OCI-LY3 (cell line): ENCODE results near the gene RFTN1.

Experiments used
- H2AFZ ChIP-seq: fragments of 200-600, 300-600 bp; shearing (Covaris generic); 2 replicates; pipeline ENCODE4 v1.6.0; 2014; ENCODE audit warnings: antibody characterized with exemption, low read depth, low read length
- H3K27ac ChIP-seq: fragments of 200-600, 300-600 bp; sonication (generic); 2 replicates; pipeline ENCODE4 v1.5.1; 2014; ENCODE audit warnings: mild to moderate bottlenecking, low read length, moderate library complexity, mixed read lengths
- H3K27me3 ChIP-seq: fragments of 200-600, 300-600 bp; sonication (generic); 2 replicates; pipeline ENCODE4 v1.6.1; 2014; ENCODE audit warnings: low read depth, low read length, mixed read lengths
- H3K36me3 ChIP-seq: fragments of 200-600, 300-600 bp; sonication (generic); replicated peaks from 2 replicates; pipeline ENCODE3; 2014; ENCODE audit warnings: low read depth, low read length, mixed read lengths
- H3K4me1 ChIP-seq: fragments of 300-600, 200-600 bp; sonication (generic); 2 replicates; pipeline ENCODE4 v1.6.1; 2014; ENCODE audit warnings: low read length, mixed read lengths
- H3K4me2 ChIP-seq: fragments of 200-600, 300-600 bp; sonication (generic); 2 replicates; pipeline ENCODE4 v1.6.1; 2014; ENCODE audit warnings: low read length, mixed read lengths
- H3K4me3 ChIP-seq: fragments of 300-600, 200-600 bp; sonication (generic); 2 replicates; pipeline ENCODE4 v1.5.1; 2014; ENCODE audit warnings: antibody characterized with exemption, mild to moderate bottlenecking, low read length, moderate library complexity
- H3K79me2 ChIP-seq: fragments of 300-600, 200-600 bp; shearing (Covaris generic); 2 replicates; pipeline ENCODE4 v1.6.1; 2014; ENCODE audit warnings: mild to moderate bottlenecking, low read length, mixed read lengths
- H3K9ac ChIP-seq: fragments of 300-600, 200-600 bp; shearing (Covaris generic); 2 replicates; pipeline ENCODE4 v1.6.0; 2014; ENCODE audit warnings: mild to moderate bottlenecking, low read length, moderate library complexity
- H3K9me3 ChIP-seq: fragments of 200-600, 300-600 bp; shearing (Covaris generic); 2 replicates; pipeline ENCODE4 v1.6.1; 2014; ENCODE audit warnings: low read length, mixed read lengths; ENCODE audit not compliant: insufficient read depth
- H4K20me1 ChIP-seq: fragments of 200-600, 300-600 bp; sonication (generic); 2 replicates; pipeline ENCODE4 v1.6.1; 2016; ENCODE audit warnings: low read length, mixed read lengths; ENCODE audit not compliant: insufficient read depth
- CTCF ChIP-seq: fragments of 200-600, 300-600 bp; sonication (generic); IDR thresholded peaks from 2 replicates; pipeline ENCODE4 v1.5.1; 2014; ENCODE audit warnings: antibody characterized with exemption, low read length, low read depth
- EZH2phosphoT487 ChIP-seq: fragments of 200-600 bp; shearing (Covaris generic); IDR thresholded peaks from 2 replicates; pipeline ENCODE4 v1.6.1; 2018; ENCODE audit warnings: antibody characterized with exemption, mixed run types, low read depth

RFTN1 gene

DNA sequence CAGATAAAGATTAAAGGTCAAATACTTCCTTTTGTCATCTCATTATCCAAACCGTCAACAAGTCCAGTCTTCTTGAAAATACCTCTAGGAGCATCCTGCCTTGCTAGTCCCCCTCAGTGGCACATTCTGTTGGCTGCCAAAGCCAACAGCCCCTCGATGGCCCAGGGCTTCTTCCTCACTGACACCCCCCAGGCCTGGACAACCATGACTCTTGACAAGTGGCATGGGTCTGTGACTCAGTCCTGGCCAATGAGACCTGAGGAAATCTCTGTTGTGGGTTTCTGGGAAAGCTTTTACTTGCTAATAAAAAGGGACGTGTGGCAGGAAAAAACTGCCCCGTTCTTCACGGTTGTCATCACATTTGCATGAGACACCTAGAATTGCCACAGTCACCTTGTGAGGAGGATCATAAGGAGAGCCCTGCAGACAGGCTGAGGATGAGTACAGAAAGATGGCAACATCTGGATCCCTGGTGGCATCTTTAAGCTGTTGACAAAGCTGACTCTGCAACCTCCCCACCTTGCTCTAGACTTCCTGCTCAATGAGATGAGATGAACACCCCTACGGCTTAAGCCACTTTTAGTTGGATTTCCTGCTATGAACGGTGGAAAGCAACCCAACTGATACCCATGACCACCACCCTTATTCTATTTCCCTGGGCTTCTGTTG, 167.0 kb downstream of the RFTN1 start:
- Histone ChIP-seq H3K36me3 (peaks cover 88% of the 10 kb centered on the region), H2AFZ (no peak overlapping the region), H3K27me3 (no peaks in the 10 kb centered on the region), H3K79me2 (peaks cover 28% of the 10 kb centered on the region), H3K9ac (no peak overlapping the region), H3K4me2 (no peak overlapping the region), H3K4me3 (no peak overlapping the region), H4K20me1 (peaks cover 44% of the 10 kb centered on the region), H3K4me1 (no peaks in the 10 kb centered on the region), H3K27ac (no peak overlapping the region), H3K9me3 (no peaks in the 10 kb centered on the region)
- TF ChIP-seq EZH2phosphoT487 (no peak), CTCF (no peak)

GRCh38 chr3:16343101-16343500, 170.4 kb downstream of the RFTN1 start:
- H3K4me3 ChIP-seq = no peak overlapping the region
- H3K9ac ChIP-seq = no peak overlapping the region
- no peaks in the 10 kb centered on the region for H3K27me3 ChIP-seq
- H3K27ac ChIP-seq = no peak overlapping the region
- H3K36me3 ChIP-seq = peaks cover 80% of the 10 kb centered on the region
- no peaks in the 10 kb centered on the region for H3K4me1 ChIP-seq
- H2AFZ ChIP-seq = no peak overlapping the region
- H4K20me1 ChIP-seq = peaks cover 67% of the 10 kb centered on the region
- no peaks in the 10 kb centered on the region for H3K9me3 ChIP-seq
- no peak for TF ChIP-seq EZH2phosphoT487
- no peak for TF ChIP-seq CTCF
- H3K4me2 ChIP-seq = no peak overlapping the region
- peaks cover 60% of the 10 kb centered on the region for H3K79me2 ChIP-seq

DNA sequence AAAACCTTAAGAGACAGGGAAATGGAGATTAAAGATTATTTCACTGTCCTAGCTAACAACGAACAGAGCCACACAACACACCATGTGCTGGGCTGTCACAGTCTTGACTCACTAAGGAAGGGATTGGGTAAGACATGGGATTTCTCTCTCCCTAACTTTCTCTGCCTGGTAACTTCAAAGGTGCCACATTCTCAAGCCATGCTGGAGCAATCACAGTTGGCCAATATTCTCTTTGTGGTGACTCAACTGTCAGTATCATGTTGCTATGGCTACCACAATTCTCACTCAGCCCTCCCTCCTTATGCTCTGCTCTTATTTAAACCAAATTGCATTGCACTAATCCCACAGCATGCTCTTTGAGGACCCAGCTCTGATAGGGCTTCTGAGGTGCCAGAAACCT, 174.5 kb downstream of the RFTN1 start:
- no peak overlapping the region for H2AFZ ChIP-seq
- H3K27me3 ChIP-seq = no peaks in the 10 kb centered on the region
- peaks cover 79% of the 10 kb centered on the region for H3K36me3 ChIP-seq
- no peak overlapping the region for H3K27ac ChIP-seq
- no peak overlapping the region for H3K4me3 ChIP-seq
- no peak overlapping the region for H3K4me2 ChIP-seq
- TF ChIP-seq CTCF (no peak), EZH2phosphoT487 (no peak)
- H3K9ac ChIP-seq = no peak overlapping the region
- H3K4me1 ChIP-seq = no peaks in the 10 kb centered on the region
- H3K79me2 ChIP-seq = peaks cover 71% of the 10 kb centered on the region
- H4K20me1 ChIP-seq = peaks cover 82% of the 10 kb centered on the region
- H3K9me3 ChIP-seq = no peaks in the 10 kb centered on the region

DNA sequence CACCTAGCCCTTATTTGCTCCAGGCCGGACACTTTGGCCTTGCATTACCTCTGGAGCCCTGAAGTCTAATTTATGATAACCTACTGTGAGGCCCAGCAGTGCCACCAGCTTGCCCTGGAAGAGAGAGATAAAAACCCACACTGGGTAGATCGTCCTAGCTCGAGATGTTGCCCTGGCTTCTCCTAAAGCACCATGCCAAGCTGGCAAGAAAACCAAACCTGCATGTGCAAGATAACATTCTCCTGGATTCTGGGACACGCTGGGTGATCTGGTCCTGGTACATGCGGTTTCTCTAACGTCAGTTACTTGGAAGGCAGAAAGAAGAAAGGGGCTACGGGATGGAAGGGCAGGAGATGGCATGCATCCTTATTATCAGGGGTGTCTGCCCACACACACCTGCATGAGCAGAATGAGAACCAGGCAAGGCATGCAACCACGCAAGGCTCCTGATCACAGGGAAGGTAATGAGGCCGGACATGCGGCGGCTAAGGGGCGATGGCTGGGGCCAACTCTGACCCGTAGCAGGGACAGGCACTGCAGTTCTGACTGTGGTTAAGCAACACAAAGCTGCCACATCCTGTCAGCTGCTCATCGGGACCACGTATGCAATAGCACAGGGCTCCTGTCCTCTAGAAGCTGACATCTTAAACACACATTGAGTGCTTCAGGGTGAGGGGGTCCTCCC, 175.5 kb downstream of the RFTN1 start:
- Histone ChIP-seq H3K9me3 (no peaks in the 10 kb centered on the region), H3K4me3 (no peak overlapping the region), H3K4me2 (no peak overlapping the region), H3K27ac (no peak overlapping the region), H2AFZ (no peak overlapping the region), H3K4me1 (no peaks in the 10 kb centered on the region), H3K79me2 (peaks cover 66% of the 10 kb centered on the region), H3K36me3 (peaks cover 73% of the 10 kb centered on the region), H3K27me3 (no peaks in the 10 kb centered on the region), H4K20me1 (peaks cover 76% of the 10 kb centered on the region), H3K9ac (no peak overlapping the region)
- TF ChIP-seq CTCF = no peak
- no peak for TF ChIP-seq EZH2phosphoT487
